ENCODE data around the gene COX6A1. TPM values are rescaled to one million over a fixed set of nuclear protein-coding genes. Genes with fewer than 3 reads are reported as not detected.

Gene COX6A1
- polyA plus RNA-seq (ENCODE audit: insufficient read length in 10 of 10) = 100 to 1,000 TPM in 7 of 10 donors, 10 to 100 TPM in 3; 87.5 to 161 (median 112) TPM
- long read RNA-seq, donor 1, transcript COX6A1-201 (3 exons, 572 nt) = major isoform, 111 of 119 reads
- long read RNA-seq, donor 1, transcript COX6A1-202 (1 exons, 767 nt) = minor isoform, 7 of 119 reads
- long read RNA-seq, donor 1, partial matches to known transcripts = 0 of 119 reads
- long read RNA-seq, donor 1, other reads (novel, unspliced or antisense) = 0 of 119 reads
- long read RNA-seq, donor 2, transcript COX6A1-201 (3 exons, 572 nt) = major isoform, 89 of 92 reads
- long read RNA-seq, donor 2, partial matches to known transcripts = 0 of 92 reads
- long read RNA-seq, donor 2, other reads (novel, unspliced or antisense) = 0 of 92 reads
- long read RNA-seq, donor 3 = 0 reads
- long read RNA-seq, donor 4, transcript COX6A1-201 (3 exons, 572 nt) = major isoform, 111 of 114 reads
- long read RNA-seq, donor 4, partial matches to known transcripts = 0 of 114 reads
- long read RNA-seq, donor 4, other reads (novel, unspliced or antisense) = 0 of 114 reads
- long read RNA-seq, donor 5, transcript COX6A1-201 (3 exons, 572 nt) = major isoform, 190 of 195 reads
- long read RNA-seq, donor 5, partial matches to known transcripts = 0 of 195 reads
- long read RNA-seq, donor 5, other reads (novel, unspliced or antisense) = 0 of 195 reads
- long read RNA-seq, donor 6, transcript COX6A1-201 (3 exons, 572 nt) = major isoform, 137 of 149 reads
- long read RNA-seq, donor 6, partial matches to known transcripts = 5 of 149 reads
- long read RNA-seq, donor 6, other reads (novel, unspliced or antisense) = 0 of 149 reads
- long read RNA-seq, donor 7, transcript COX6A1-201 (3 exons, 572 nt) = major isoform, 78 of 80 reads
- long read RNA-seq, donor 7, partial matches to known transcripts = 0 of 80 reads
- long read RNA-seq, donor 7, other reads (novel, unspliced or antisense) = 0 of 80 reads
- long read RNA-seq, donor 8, transcript COX6A1-201 (3 exons, 572 nt) = major isoform, 126 of 138 reads
- long read RNA-seq, donor 8, transcript COX6A1-202 (1 exons, 767 nt) = minor isoform, 10 of 138 reads
- long read RNA-seq, donor 8, partial matches to known transcripts = 0 of 138 reads
- long read RNA-seq, donor 8, other reads (novel, unspliced or antisense) = 0 of 138 reads
- long read RNA-seq, donor 9, transcript COX6A1-201 (3 exons, 572 nt) = major isoform, 5 of 5 reads
- long read RNA-seq, donor 9, partial matches to known transcripts = 0 of 5 reads
- long read RNA-seq, donor 9, other reads (novel, unspliced or antisense) = 0 of 5 reads

- DNase-seq = peak; percentile 94 to 97 (median 96)
Observed at GRCh38 chr12:120437735-120438494, at the start of gene COX6A1. Gene COX6A1 (plus strand): TSS chr12:120438113. CDS start chr12:120438127, 14 bp downstream.

GRCh38 chr12:120388691-120389481, 49.0 kb upstream of the COX6A1 start:
- no peak for DNase-seq

DNA sequence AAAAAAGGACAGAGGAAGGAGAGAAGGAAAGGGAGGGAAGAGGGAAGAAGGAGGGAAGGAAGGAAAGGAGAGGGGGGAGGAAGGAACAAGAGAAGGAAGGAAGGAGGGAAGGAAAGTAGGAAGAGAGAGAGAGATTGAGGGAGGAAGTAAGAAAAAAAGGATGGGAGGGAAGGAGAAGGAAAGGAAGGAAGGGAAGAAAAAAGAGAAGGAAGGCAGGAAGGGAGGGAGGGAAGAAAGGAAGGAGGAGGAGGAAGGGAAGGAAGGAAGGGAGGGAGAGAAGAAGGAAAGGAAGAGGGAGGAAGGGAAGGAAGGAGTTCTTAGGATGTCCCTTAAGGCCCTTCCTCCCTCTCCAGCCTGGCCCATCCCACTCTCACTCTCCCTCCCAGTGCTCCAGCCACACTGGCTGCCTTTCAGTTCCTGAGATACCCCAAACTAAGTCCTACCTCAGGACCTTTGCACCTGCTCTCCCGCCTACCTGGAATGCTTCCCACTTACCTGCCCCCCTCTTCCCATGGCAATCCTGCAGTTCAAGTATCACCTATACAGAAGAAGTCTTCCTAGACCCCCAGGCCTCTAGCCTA, 47.3 kb upstream of the COX6A1 start:
- DNase-seq = no peak

DNA sequence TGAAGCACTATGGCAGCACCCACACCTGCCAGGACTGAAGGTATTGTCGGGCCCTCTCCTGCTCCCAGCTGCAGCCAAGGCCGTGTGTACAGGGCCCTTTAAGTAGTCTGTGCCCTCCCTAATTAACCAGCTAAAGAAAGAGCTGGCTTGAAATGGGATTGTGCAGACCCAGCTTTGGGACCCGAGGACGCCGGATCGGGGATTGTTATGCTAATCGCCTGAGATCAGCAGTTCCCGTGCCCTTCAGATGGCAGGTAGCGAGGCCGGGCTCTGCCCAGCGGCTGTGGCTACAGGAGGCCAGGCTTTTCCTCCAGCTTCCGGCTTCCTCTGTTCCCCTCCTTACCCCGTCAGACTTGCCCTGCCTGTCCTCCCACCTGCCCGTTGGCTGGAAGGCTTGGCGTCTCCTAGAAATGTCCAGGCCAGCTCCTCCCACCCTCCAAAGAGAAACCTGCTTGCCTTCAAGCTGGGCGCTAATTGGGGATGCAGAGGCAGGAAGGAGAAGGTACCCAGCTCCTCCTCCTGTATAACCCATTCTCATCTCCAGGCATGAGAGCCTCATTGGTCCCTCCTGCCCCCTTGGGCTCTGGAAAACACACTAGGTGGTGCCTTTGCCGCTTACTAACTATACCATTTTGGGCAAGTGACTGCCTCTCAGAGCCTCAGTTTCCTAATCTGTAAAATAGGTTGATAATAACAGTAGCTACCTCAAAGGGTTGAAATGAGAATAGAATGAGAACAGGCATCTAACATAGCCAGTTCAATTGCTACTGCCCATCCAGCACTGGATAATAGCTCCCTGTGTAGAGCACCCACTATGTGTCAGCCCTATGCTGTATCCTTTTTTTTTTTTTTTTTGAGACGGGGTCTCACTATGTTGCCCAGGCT, 43.2 kb upstream of the COX6A1 start:
- no peak for DNase-seq

DNA sequence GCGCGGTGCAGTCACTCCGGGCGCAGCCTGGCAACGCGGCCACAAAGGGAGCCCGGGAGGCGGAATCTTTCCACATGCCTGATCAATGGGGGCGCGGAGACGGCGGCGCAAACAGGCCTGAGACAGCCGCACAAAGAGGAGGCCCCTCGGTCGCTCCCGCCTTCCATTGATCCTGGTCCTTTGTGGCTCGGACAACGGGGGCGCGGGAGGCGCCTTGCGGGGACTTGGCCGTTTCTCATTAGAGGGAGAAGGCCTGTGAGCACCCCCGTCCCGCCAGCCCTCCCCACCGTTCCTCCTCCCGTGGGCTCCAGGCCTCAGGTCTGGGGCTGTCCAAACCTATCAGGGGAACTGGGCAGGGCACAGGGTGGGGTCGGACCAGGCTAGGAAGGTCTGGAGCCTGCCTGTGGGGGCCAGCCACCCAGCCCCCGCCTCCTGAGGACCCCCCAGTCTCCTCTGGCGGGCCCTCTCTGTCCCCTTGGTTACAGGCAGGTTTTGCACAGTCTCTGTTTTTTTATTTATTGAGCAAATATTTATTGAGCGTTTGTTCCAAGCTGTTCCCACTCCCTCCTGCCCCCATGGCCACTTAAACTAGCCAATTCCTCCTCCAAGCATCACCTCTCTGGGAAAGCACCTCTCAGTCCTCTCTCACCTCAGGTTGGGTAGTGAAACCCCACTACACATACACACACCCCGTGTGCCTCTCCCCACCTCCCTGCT, 39.9 kb upstream of the COX6A1 start:
- DNase-seq = no peak

GRCh38 chr12:120399531-120399930, 38.4 kb upstream of the COX6A1 start:
- no peak for DNase-seq

DNA sequence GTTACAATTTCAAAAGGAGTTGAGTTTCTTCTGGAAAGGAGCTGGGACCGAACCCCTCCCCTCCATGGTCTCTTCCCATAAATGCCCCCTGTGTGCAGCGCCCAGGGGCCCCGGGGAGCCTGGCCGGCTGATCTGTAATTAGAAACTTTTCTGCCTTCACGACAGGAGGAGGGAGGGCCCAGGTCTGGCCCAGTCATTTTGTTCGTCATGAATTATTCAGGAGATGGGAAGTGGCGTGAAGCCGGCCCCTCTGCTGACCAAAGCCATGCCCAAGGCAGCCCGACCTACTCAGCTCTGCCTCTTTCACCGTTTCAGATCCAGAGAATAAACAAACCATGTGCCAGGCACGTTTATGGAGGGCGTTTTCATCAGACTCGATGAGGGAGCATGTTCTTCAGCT, 35.7 kb upstream of the COX6A1 start:
- no peak for DNase-seq

GRCh38 chr12:120403869-120404268, 34.0 kb upstream of the COX6A1 start:
- DNase-seq = no peak

DNA sequence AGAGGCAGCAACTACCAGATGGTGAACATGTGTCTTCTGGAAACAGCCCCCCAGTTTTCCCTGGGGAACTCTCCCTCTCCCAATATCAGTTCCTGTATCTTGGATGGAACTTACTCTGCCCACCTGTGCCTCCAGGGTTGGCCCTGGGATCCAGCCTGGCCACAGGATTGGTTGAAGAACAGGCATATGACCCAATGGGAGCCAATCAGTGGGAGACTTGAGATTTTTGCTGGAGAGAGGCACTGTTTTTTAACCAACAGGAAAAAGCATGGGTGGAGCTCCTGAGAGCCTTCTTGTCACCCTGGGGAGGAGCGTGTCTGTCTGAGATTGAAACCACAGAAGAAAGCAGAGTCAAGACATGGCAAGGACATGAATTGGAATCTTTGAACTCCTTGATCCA, 33.6 kb upstream of the COX6A1 start:
- DNase-seq = no peak

DNA sequence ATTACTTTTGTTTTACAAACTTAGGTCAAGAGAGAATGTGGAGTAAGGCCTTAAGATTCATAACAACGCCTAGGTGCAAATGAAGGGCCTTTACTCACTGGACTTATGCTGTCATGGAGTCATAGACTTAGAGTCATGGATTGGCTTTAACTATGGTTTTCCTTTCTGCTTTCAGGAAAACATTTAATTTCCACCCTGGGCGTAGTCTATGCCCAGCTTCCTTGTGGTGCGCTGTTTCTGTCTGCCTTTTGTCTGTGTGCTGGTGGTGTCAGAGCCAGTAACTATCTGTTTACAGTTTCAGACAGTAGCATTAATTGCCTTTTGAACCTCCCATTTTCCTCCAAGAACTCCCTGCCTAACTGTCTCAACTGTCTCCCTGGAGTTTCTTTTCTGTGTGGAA, 31.8 kb upstream of the COX6A1 start:
- no peak for DNase-seq

DNA sequence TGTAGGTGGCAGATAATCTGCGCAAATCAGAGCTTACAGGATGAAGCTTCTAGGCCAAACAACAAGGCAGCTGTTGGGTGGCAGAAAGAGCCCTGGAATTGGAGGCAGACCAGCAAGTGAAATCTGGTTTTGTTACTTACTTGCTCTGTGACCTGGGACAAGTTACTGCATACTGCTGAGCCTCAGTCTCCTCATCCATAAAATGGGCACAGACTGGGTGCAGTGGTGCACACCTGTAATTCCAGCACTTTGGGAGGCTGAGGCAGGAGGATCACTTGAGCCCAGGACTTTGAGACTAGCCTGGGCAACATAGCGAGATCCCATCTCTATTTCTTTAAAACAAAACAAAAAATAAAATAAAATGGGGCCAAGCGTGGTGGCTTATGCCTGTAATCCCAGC, 31.4 kb upstream of the COX6A1 start:
- DNase-seq = no peak

DNA sequence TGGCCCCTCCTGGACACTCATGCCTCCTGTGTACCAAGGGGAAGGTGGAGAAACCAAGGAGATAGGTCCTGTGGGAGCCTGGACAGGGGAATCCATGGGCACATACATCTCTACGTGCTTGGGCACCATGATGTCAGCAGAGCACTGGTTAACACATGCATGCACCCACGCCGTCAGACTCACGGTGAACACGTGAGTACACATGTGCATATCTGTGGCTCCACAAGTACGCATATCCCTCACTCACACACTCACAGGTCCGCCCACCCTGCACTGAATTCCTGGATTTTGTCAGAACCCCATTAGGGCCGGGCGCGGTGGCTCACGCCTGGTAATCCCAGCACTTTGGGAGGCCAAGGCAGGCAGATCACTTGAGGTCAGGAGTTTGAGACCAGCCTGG, 29.1 kb upstream of the COX6A1 start:
- no peak for DNase-seq

DNA sequence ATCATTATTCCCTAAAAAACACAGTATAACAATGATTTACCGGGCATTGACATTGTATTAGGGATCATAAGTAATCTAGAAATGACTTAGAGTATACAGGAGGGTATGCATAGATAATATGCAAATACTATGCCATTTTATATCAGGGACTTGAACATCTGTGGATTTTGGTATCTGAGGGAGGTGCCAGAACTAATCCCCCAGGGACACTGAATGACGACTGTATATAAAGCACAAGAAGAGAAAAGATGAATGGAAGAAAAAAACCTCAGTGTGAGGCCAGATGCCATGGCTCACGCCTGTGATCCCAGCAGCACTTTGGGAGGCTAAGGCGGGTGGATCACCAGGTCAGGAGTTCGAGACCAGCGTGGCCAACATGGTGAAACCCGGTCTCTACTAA, 25.5 kb upstream of the COX6A1 start:
- DNase-seq = no peak

DNA sequence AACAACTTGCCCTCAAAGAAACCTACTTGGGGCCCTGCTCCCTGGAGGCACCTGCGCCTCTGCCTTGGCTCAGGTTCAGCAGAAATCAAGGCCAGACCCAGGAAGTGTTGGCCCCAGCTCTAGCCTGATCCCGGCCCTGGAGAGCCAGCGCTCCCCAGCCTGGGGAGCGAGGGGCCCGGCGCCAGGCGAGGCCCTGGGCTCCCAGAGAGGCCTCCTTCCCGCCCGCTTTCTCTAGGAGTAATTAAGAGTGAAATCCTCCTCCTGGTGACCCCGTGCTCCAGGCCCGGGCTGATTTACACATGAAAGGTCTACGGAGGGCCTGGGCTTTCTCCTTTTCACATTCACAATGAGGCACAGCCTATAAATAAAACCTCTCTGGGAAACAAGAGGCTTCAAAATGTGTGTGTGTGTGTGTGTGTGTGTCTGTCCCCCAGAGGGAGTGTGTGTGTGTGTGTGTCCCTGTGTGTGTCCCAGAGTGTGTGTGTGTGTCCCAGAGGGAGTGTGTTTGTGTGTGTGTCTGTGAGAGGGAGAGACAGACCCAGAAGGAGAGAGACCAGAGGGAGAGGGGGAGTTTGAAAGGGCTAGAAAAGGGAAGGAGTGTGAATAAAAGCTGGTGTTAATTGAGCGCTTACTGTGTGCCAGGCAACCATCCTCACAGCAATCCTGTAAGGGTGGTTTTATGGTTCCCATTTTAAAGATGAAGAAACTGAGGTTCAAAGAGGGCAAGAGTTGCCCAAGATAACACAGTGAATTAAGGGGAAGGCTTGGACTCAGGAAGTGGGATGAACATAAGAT, 23.8 kb upstream of the COX6A1 start:
- DNase-seq = no peak

DNA sequence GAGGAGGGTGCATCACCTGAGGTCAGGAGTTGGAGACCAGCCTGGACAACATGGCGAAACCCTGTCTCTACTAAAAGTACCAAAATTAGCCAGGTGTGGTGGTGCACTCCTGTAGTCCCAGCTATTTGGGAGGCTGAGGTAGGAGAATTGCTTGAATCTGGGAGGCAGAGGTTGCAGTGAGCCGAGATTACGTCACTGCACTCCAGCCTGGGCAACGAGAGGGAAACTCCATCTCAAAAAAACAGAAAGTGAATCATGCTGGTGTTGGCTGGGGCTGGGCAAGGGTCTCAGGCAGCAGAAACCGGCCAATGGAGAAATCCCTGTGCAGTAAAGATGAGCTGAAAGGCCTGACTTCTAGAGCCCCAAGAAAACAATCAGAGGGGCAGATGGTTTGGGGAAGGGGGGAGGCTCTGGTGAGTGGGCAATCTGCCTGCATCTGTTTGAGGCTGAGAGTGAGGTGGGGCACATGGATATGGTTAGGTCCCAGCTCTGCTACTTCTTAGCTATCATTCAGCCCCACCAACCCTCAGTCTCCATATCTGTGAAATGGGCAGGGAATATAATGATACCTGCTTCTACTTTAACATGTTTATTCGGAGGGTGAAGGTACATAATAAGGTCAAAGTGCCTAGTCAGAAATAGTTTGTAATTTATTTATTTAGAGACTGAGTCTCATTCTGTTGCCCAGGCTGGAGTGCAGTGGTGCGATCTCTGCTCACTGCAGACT, 21.3 kb upstream of the COX6A1 start:
- DNase-seq = no peak

- DNase-seq = no peak
Observed at GRCh38 chr12:120417917-120418580, 19.9 kb upstream of the COX6A1 start.

Measured in muscle of back (tissue), 13 donors.